ENCODE results near the gene ARL4D. TPM values are rescaled to one million over a fixed set of nuclear protein-coding genes. Genes with fewer than 3 reads are reported as not detected.

The ARL4D gene
- total and polyA plus RNA-seq, 2 donors (not counting 3 experiments of a cell fraction or from before 2014, with no cell fraction given): 3.8 to 4.1 TPM

DNA sequence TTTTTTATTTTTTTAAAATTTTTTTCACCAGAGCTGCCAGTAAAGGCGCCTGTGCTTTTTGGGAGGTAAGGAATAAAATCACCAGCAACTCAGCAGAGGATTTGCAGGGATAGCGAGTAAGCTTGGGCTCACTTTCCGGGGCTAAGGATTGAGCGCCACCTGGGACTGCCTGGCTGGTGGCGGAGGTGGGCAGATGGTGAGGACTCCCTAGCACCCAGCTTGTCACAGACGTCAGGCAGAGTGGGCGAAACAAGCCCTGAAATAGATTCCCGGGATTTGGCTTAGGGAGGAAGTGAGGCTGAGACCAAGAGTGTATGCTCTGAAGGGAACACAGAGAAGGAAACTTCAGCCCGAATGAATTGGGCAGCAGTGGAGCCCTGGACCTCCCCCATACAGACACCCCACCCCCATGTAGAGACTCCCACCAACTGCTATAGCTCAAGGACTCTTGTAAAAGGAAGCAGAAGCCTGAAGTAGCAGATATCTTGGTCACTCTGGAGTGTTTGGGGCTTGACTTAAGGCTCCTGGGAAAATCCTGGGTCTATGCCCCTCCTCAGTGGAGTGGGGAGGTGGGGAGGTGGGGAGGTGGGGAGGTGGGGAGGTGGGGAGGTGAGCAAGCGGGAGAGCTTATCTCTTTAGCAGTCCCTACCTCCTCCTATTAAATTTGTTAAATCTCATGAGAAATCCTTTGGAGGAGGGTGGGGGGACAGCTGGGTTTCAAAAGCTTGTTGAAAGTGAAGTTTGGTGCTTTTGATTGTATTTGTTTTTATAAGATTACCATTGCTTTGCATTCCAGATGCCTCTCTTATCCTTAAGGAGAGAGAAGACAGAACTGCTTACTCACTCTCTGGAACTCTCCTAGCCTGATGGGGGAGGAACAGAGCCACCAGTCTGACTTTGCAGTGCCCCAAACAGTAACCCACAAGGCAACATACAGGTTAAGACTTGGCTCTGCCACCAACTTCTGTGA is 8.2 kb downstream of the ARL4D start:
- H3K9me3 ChIP-seq (replicated peaks; ENCODE audit: control insufficient read depth, insufficient read depth, low read length): no peaks in the 10 kb centered on the region
- POLR2A ChIA-PET: interaction anchor here (1.2 kb wide), 1 partner anchor 38 kb away, joined by 3 read pairs; no protein-coding TSS in a partner anchor
- CTCF ChIA-PET: interaction anchor here (1.0 to 18.8 kb wide), 3 partner anchors 10 to 73 kb away, joined by 5 to 434 read pairs (median 7); partner anchors contain the start of gene DHX8
- H3K4me1 ChIP-seq (ENCODE audit: control insufficient read depth, extremely low read depth, insufficient read depth, low read length): no peaks in the 10 kb centered on the region
- DNase-seq (ENCODE audit: low read depth, low spot score) (no peak), FAIRE-seq (no peak)
- H4K20me1 ChIP-seq (replicated peaks; ENCODE audit: control insufficient read depth, extremely low read depth, insufficient read depth, low read length): no peaks in the 10 kb centered on the region
- no peak overlapping the region for H3K4me3 ChIP-seq (replicated peaks in 1 of 3; ENCODE audit: insufficient read depth in 1 of 3, low read depth in 1 of 3, low read length in 3 of 3)
- no peak overlapping the region for H3K27ac ChIP-seq (ENCODE audit: insufficient read depth, low read depth, low read length)
- no peak overlapping the region for H2AFZ ChIP-seq (ENCODE audit: low read depth, low read length)
- BruUV-seq (replicated peaks): no TSS peak
- no peak overlapping the region for H3K9ac ChIP-seq (replicated peaks; ENCODE audit: extremely low read depth, insufficient read depth, low read length)
- H3K9me1 ChIP-seq (replicated peaks; ENCODE audit: control insufficient read depth, extremely low read depth, insufficient read depth, low read length): no peaks in the 10 kb centered on the region
- H3K79me2 ChIP-seq (ENCODE audit: control insufficient read depth, insufficient read depth, low read length): no peaks in the 10 kb centered on the region
- intact Hi-C loops (cut with micrococcal nuclease) (no loop called here), dilution Hi-C loops (cut with MboI; ENCODE audit: extremely low pct_ligation_motif_present, low sequenced_read_pairs) (no loop called here)
- TF ChIP-seq, protein P1, sequence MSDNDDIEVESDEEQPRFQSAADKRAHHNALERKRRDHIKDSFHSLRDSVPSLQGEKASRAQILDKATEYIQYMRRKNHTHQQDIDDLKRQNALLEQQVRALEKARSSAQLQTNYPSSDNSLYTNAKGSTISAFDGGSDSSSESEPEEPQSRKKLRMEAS (IDR thresholded peaks at IDR 0.05; ENCODE audit: insufficient read depth, insufficient read length): no peak
- TF ChIP-seq POLR2A (IDR thresholded peaks at IDR 0.05; ENCODE audit: low read depth, low read length) (no peak), POLR2AphosphoS5 (IDR thresholded peaks at IDR 0.05; ENCODE audit: insufficient read depth, low read depth, low read length) (no peak), GATA2 (IDR thresholded peaks at IDR 0.05; ENCODE audit: insufficient read depth, insufficient read length, low read depth, low read length) (no peak), FOS (IDR thresholded peaks at IDR 0.05; ENCODE audit: borderline replicate concordance, insufficient read depth, low read length) (no peak), MYC (IDR thresholded peaks at IDR 0.05; ENCODE audit: low read depth, low read length) (no peak)
- TF ChIP-seq, protein P2, sequence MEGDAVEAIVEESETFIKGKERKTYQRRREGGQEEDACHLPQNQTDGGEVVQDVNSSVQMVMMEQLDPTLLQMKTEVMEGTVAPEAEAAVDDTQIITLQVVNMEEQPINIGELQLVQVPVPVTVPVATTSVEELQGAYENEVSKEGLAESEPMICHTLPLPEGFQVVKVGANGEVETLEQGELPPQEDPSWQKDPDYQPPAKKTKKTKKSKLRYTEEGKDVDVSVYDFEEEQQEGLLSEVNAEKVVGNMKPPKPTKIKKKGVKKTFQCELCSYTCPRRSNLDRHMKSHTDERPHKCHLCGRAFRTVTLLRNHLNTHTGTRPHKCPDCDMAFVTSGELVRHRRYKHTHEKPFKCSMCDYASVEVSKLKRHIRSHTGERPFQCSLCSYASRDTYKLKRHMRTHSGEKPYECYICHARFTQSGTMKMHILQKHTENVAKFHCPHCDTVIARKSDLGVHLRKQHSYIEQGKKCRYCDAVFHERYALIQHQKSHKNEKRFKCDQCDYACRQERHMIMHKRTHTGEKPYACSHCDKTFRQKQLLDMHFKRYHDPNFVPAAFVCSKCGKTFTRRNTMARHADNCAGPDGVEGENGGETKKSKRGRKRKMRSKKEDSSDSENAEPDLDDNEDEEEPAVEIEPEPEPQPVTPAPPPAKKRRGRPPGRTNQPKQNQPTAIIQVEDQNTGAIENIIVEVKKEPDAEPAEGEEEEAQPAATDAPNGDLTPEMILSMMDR (IDR thresholded peaks at IDR 0.05; ENCODE audit: extremely low read depth in 1 of 2, insufficient read depth in 1 of 2, low read depth in 1 of 2, low read length in 2 of 2): no peak
- peaks cover 0 to 9% of the 10 kb centered on the region in 2 experiments for H3K27me3 ChIP-seq (ENCODE audit: control insufficient read depth in 2 of 2, insufficient read depth in 2 of 2, low read length in 2 of 2)
- H3K36me3 ChIP-seq (ENCODE audit: control insufficient read depth in 2 of 2, extremely low read depth in 1 of 2, insufficient read depth in 2 of 2, low read length in 2 of 2): no peaks in the 10 kb centered on the region
- H3K4me2 ChIP-seq (ENCODE audit: insufficient read depth, low read length): no peak overlapping the region

All from endothelial cell of umbilical vein (primary cell).